Activated CD4-positive, alpha-beta T cell treated with anti-CD3 and anti-CD28 coated beads for 48 hours (primary cell): ENCODE results near the gene CDK4.
A peak's percentile ranks its signal among the peaks of the same experiment; 100 is the strongest.

ENCODE experiments used
- DNase-seq: peaks from one replicate; pipeline ENCODE4 v3.0.0-alpha.2; 2020

The CDK4 gene

GRCh38 chr12:57755194-57755453 lies 3.0 kb upstream of the CDK4 start:
- no peak for DNase-seq

DNA sequence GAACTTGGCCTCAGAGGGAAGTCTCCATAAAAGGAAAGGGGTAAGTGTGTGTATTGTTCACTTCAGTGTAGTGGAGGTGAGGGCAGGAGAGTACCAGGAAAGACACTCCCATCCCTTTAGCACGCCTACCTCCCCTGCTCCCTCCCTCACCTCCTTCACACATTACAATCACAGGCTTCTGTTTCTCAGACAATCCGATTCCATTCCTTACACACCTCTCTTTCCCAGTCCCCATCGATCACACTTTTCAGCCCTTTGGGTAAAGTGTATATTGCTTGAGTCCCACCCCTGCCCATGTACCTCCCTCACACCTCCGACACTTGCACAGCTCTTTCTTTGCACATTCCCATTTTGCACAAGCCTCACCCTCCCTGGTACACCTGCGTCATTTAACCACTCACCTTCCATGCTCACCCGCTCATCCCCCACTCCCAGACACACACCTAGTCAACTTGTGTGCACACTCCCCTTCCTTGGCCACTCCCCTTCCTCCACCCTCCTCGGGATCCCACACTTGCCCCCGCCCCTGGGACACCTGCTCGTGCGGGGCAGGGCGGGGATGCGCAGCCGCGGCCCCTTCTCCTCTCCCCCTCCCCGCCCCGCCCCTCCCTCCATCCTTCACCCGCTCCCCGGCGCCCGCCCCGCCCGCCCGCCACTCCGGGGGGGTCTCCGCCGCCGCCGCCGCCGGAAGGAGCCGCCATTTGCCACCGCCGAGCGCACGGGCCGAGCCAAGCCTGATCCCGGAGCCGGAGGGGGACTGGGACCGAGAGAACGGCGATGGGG lies 2.5 kb upstream of the CDK4 start, which contains the start of gene MARCHF9:
Gene MARCHF9 (plus strand): TSS at position 693 of the 783 bp plus-strand sequence. CDS start 426 bp downstream, outside the sequence.
- peak; percentile 88 for DNase-seq

DNA sequence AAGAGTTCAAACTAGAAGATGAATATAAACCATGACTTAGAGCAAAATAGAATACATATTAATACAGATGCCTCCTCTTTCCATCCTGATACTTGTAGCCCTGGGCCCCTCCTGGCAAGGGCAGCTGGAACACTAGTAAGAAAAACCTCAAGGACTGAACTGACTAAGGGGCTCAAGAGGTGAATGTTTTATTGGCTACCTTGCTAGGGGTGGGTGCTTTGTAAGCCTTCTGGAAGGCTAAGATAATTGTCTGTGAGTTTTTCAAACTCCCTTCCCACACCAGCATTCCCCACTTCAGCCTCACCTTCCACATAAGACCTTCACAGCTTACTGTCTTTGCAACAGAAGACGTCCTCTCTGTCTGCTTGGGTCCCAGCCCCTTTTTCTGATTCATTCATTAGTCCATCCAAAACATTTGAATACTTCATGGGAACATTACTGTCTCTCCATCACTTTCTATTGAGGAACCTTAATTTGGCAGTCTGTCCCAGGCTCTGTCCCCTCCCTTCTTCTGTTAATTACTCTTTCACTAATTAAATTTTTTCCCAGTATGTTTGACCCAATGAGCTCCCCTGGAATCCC lies 1.7 kb upstream of the CDK4 start:
- DNase-seq = no peak

DNA sequence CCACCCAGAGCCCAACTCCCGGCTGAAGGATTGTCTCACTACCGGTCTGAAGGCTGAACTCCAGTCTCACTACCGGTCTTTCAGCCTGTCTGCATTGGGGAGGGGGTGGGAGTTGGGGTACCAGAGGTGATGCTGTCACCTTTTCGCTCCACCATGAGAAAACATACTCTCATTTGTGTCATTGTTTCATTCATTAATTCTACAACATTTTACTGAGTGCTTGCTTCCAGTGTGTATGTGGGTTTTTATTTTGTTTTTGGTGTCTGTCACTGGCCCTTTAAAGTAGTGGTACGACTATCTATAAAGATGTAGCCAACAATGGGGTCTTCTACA lies 524 bp upstream of the CDK4 start:
- DNase-seq = no peak

DNA sequence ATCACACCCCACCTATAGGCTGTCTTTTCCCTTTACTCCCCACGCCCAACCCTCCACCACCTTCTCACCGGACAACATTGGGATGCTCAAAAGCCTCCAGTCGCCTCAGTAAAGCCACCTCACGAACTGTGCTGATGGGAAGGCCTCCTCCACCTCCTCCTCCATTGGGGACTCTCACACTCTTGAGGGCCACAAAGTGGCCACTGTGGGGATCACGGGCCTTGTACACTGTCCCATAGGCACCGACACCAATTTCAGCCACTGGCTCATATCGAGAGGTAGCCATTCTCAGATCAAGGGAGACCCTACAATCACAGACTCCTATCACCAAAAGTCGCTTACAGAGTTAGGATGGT lies 700 bp downstream of the CDK4 start:
- DNase-seq = no peak

- DNase-seq = no peak
Observed at GRCh38 chr12:57750561-57751431, 1.3 kb downstream of the CDK4 start.

DNA sequence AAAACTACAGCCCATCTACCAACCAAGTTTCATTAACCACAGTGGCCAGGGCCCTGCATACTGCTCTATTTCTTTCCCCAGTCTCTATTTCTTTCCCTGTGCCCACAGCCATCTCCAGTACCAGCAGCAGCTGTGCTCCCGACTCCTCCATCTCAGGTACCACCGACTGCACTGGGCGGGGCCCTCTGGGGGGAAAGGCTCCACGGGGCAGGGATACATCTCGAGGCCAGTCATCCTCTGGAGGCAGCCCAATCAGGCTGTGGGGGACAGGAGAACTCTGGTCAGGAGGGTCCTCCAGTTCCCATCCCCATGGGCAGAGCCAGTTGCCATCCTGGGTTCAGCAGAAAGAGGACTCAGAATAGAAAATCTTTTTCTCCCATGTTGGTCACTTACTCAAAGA lies 3.0 kb downstream of the CDK4 start:
- no peak for DNase-seq

DNA sequence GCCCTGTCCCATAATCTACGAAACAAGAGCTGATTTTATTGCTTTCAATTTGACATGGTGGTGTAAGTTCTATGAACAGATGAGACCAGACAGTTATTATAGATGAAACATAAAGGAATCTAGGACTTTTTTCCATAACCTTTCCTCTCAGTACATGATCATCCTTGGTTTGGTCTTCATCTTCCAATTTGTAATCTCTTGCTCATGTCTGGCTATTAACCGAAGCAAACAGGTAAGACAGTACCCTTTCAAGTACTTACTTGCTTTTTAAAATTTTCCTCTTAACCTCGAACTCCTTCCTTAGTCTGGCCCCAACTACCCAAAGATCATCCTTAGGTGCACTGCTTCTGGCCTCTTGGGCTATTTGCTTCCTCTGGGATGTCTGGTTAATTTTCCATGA lies 6.1 kb downstream of the CDK4 start:
- no peak for DNase-seq

GRCh38 chr12:57745485-57745881 lies 6.6 kb downstream of the CDK4 start:
- no peak for DNase-seq

DNA sequence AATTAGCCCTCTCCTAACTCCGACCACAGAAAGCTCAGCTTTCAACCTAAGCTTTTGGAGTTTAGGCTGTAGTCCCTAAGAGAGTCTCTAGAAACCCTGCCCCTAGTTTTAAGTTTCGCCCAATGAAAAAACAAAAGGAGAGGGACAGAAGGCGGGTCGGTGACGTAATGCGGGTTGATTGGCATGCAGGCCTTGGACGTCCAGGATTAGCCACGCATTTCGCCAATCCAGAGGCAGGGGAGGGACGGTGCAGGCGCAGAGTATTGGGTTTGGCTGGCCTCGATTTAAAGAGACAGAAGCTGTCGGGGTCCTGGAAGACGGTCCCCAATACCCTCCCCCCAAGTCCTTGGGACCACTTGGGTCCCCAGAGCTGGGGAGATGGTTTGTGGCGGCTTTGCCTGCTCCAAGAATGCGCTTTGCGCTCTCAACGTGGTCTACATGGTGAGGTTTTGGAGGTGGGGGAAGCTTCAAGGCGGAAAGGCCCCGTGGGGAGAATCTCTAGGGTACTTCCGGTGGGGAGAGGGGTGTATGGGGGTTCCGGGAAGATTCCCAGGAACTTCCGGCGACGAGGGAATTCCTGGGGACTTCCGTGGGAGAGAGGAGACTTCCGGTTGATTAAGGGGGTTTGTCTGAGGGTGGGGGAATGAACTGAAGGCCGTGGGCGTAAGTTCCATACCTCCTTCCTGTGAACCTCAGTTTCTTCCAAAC lies 7.2 kb downstream of the CDK4 start, which contains the start of gene TSPAN31:
Gene TSPAN31 (plus strand): TSS at position 263 of the 708 bp plus-strand sequence. CDS start 116 bp downstream, at position 379.
- peak; percentile 97 for DNase-seq

DNA sequence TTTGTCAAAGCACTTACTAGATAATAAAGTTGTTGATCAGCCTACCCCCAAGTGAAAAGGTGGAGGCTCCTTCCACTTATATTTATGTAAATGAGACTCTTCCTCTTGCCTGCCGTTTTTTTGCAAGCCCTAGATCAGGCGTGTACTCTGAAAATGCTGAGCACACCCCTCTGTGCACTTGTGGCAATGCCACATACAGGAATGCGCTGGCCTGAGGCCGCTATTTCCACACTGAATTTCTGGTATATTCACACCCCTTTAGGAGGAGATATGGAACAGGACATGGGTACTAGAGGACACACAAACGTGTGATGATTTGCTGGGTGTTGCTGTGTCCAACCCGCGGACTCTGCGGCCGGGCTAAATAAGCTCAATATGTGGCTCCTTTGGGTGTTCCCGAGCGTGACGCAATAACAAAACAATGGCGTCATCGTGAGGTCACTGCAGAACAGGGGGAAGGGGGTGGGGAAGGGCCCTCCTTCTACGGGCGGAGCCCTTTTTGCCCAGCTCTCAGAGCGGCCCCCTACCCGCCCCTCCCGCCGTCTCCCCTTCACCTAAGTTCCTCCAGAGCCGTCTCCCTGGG lies 7.8 kb downstream of the CDK4 start:
- peak; percentile 86 for DNase-seq

GRCh38 chr12:57743769-57744168 lies 8.3 kb downstream of the CDK4 start:
- no peak for DNase-seq

GRCh38 chr12:57741844-57742738 lies 10.0 kb downstream of the CDK4 start:
- peak; percentile 84 for DNase-seq

- no peak for DNase-seq
Observed at GRCh38 chr12:57741413-57741789, 10.7 kb downstream of the CDK4 start.

GRCh38 chr12:57740656-57741412 lies 11.3 kb downstream of the CDK4 start:
- peak; percentile 76 for DNase-seq

DNA sequence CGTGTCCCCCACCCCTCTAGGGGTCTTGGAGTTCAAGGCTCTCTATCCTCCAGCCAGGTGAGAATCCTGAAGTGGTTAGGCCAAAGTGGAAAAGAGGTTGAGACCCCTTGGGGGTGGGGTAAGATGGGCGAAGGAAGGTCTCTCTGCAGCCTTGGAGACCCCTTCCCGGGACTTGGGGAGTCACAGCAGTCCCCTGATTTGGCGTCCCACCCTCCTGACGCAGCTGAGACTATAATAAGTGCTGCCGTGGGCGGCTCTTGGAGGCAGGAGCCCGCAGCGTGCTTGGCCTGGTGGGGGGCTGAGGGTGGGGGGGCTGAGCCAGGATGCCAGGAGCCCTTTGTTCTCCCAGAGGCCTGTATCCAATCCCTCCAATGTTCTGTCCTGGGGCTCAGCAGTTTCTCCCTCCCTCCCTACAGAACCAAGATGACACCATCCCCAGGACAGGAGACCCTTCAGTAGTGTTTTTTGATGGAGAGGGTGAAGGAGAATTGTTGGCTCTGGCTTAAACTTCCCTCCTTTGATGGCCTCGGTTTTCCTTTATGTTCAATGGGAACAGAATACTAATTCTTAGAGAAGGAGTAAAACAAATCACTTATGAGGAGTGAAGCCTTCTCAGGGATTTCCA lies 12.1 kb downstream of the CDK4 start:
- no peak for DNase-seq

- no peak for DNase-seq
Observed at GRCh38 chr12:57739387-57739786, 12.7 kb downstream of the CDK4 start.

DNA sequence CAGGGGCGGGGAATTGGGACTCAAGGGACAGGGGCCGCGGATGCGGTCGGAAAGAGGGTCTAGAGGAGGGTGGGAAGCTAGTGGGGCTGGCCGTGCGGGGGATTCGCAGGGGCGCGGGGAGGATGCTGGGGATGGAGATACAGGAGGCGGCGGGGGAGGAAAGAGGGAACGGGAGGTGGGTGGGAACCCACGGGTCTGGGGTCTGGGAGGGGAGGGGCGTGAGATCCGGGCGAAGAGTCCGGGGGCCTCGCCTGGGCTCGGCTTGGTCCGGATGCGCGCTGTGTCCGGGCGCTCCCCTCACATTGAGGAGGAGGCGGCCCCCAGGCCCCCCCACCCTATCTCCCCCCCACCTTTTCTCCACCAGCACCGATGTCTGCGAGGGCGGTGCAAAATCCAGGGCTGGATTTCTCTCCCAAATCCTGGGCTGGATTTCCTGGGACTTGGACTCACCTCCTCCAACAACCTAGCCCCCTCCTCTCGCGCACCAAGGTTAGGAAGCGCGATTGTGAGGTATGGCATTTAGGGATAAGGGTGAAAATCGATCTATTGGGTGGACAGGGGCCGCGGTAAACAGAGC lies 13.4 kb downstream of the CDK4 start, which contains the start of gene AGAP2:
Gene AGAP2 (minus strand): TSS at position 82 of the 577 bp plus-strand sequence. CDS start 496 bp downstream, outside the sequence.
- DNase-seq = no peak

- no peak for DNase-seq
Observed at GRCh38 chr12:57737467-57738460, 14.3 kb downstream of the CDK4 start.
